Transverse colon (tissue), 3 donors: ENCODE results near the gene EIF2S2.

Experiments
- POLR2A ChIP-seq: fragments of 450-650 bp; IDR thresholded peaks from one replicate; pipeline ENCODE4 v1.6.1; 2016; ENCODE audit warnings: antibody characterized with exemption, mild to moderate bottlenecking, moderate library complexity
- TF ChIP-seq, protein P1 (sequence below), 5 experiments: fragments of 200-600 bp in 3 of 5; fragments of 450-650 bp in 2 of 5; sonication (generic) in 3 of 5; IDR thresholded peaks; 1 replicate in 2 of 5; 2 replicates in 3 of 5; pipeline ENCODE4 v1.5.1; 2016 to 2017; ENCODE audit warnings: antibody characterized with exemption in 5 of 5, inconsistent platforms in 3 of 5, mild to moderate bottlenecking in 2 of 5, moderate library complexity in 1 of 5

DNA sequence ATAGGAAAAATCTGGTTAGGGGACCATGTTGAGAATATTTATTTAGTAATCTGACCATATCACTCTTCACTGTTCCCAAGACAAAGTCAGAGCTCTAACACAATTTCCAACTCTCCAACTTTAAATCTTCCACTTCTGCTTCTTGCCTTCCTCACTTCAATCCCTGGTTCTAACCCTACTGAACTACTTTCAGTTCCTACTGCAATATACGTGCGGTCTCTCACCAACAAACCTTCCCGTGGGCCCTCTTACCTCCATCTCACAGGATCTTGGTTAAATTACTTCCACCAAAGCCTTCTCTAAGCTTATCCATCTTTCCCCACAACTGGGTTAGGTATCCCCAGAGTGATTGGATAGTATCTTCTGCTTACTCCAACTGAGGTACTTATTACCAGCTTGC, 8.0 kb downstream of the EIF2S2 start:
- TF ChIP-seq, protein P1, sequence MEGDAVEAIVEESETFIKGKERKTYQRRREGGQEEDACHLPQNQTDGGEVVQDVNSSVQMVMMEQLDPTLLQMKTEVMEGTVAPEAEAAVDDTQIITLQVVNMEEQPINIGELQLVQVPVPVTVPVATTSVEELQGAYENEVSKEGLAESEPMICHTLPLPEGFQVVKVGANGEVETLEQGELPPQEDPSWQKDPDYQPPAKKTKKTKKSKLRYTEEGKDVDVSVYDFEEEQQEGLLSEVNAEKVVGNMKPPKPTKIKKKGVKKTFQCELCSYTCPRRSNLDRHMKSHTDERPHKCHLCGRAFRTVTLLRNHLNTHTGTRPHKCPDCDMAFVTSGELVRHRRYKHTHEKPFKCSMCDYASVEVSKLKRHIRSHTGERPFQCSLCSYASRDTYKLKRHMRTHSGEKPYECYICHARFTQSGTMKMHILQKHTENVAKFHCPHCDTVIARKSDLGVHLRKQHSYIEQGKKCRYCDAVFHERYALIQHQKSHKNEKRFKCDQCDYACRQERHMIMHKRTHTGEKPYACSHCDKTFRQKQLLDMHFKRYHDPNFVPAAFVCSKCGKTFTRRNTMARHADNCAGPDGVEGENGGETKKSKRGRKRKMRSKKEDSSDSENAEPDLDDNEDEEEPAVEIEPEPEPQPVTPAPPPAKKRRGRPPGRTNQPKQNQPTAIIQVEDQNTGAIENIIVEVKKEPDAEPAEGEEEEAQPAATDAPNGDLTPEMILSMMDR (IDR thresholded peaks at IDR 0.05): no peak
- no peak for TF ChIP-seq POLR2A
